NCI-H2107 treated with DMSO at 0.1 percent for 48 hours (cell line): ENCODE results near the gene TRIM72.
"Not testable (repeated sequence)": the region's sequence is repeated elsewhere in the genome, so short reads cannot be mapped to it uniquely, and the experiment has no call there.

Source experiments
- DNase-seq: peaks from one replicate; lab custom pipeline; 2025; ENCODE audit not compliant: unreplicated experiment; lab: John Stamatoyannopoulos, UW

The TRIM72 gene

DNA sequence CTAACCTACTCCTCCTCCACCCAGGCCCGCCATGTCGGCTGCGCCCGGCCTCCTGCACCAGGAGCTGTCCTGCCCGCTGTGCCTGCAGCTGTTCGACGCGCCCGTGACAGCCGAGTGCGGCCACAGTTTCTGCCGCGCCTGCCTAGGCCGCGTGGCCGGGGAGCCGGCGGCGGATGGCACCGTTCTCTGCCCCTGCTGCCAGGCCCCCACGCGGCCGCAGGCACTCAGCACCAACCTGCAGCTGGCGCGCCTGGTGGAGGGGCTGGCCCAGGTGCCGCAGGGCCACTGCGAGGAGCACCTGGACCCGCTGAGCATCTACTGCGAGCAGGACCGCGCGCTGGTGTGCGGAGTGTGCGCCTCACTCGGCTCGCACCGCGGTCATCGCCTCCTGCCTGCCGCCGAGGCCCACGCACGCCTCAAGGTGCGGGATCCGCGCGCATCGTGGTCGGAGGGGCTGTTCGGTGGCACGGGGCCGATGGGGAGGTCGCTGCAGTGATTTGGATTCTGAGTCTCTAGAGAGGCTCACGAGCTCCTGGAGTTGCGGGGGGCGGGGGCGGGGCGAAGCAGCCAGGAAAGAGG, 878 bp downstream of the TRIM72 start:
- DNase-seq = no peak

DNA sequence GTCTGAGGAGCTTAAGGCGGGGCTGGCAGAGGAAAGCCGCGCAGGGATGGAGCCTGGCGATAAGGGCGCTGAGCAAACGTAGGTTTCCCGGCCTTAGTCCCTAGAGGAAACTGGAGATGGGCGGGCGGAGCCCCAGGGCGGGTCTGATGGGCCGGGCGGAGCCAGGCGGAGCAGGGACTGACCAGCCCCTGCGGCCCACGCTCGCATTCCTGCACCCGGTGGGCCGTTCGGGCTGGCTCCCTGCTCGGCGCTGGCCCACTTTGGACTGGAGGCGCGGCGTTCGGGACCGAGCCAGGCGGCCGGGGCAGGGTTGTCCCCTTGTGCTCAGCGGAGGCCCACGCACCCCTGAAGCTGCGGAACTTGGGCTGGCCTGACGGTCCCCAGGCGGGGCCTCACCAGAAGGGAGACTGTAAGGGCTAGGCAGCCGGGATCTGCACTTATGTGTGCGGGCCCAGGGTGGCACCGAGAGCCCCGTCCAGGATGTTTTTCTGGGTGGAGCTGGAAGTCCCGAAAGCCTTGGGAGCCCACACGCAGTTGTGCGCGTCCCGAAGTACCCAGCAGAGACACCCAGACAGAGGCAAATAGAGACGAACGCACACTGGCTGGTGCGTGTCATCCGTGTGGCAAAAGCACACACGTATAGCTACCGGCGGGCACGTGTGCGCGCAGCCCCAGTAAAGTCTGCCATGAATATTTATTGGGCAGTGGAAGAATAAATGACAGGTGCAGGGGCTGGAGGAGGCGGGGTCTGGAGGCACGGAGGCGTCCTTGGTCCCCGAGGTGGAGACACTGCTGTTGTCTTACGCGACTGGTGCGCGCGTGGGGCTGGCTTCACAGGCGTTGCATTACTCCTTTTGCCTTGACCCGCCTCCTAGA, 1.6 kb downstream of the TRIM72 start:
- DNase-seq = peak; percentile 10

DNA sequence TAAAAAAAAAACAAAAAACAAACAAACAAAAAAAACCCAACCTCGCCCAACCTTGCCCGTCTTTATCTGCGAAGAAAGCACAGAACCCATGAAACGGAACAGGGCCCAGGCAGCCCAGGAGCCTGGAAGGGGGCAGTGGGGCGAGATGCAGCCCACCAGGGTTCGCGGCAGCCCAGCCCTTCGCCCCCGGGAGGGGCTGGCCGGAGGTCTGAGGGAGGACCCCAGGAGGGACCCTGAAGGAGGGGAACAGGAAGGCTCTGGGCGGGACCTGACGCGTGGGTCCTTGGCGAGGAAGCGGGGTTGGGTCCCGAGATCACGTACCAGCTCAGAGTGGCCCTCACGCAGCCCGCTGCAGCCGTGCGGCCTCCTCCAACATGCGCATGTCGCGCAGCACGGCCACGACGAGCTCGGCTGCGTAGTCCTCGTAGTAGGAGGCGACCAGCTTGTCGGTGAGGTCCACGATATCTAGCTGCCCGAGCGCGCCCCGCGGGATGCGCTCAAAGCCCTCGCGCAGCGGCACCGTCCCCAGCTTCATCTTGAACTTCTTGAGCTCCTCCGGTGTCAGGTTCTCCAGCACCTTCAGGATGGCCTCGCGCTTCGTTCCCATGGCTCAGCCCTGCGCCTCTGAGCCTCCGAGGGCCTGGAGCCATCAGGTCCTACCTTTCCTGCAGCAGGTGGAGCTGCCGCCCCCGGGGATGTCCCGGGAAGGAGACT, 2.7 kb downstream of the TRIM72 start, which contains the start of gene PYDC1:
Gene PYDC1 (minus strand): TSS at position 714 of the 714 bp plus-strand sequence. CDS start 107 bp downstream, at position 607.
- DNase-seq = no peak

GRCh38 chr16:31217136-31217530, 3.2 kb downstream of the TRIM72 start:
- DNase-seq = no peak

GRCh38 chr16:31219154-31219741, 5.3 kb downstream of the TRIM72 start:
- no peak for DNase-seq

DNA sequence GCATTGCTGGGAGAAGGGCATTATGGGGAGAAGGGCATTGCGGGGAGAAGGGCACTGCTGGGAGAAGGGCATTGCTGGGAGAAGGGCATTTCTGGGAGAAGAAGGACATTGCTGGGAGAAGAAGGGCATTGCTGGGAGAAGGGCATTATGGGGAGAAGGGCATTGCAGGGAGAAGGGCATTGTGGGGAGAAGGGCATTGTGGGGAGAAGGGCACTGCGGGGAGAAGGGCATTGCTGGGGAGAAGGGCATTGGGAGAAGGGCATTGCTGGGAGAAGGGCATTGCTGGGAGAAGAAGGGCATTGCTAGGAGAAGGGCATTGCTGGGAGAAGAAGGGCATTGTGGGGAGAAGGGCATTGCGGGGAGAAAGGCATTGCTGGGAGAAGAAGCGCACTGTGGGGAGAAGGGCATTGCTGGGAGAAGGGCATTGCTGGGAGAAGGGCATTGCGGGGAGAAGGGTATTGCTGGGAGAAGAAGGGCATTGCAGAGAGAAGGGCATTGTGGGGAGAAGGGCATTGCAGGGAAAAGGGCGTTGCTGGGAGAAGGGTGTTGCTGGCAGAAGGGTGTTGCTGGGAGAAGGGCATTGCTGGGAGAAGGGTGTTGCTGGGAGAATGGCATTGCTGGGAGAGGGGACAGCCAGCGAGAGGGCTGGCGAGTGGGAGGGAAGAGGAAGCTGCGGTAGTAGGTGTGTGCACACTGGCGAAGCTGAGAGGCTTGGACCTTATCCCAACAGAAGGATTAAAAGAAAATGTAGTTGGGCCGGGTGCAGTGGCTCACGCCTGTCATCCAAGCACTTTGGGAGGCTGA, 7.6 kb downstream of the TRIM72 start:
- no peak for DNase-seq

DNA sequence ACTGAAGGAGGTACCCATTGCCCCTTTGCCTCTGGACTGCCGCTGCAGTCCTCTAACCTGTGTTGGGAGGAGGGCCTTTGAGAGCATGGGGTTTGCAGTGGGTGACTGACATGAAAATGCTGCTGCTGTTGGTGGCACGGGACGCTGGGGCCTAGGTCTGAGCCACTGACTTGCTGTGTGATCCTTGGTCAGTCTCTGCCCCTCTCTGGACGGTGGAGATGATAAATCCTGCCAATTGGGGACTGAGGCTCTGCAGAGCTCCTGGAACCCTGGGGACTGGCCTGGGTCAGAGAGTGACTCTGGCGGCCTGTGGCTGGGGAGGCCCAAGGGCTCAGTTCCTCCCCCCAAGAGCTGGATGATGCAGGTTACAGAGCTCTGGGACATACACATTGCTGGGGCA, 9.1 kb downstream of the TRIM72 start:
- DNase-seq = no peak

GRCh38 chr16:31224092-31224955, 10.4 kb downstream of the TRIM72 start:
- no peak for DNase-seq

DNA sequence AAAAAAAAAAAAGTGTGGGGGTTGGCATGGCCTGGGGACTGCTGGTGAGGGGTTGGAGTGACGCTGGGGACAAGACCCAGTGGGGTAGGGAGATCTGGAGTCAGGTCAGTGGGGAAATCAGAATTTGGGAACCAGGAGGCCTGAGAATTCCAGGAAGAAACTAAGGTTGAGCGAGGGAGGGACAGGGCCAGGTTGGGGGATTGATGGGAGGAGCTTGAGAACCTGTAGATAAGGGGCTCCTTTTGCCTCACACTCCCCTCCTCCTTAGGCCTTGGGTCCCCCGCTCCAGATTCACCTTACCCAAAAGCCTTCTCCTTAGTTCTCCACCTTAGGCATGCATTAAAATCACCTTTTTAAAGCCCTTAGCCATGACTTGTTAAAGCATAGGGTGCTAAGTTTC, 11.3 kb downstream of the TRIM72 start:
- DNase-seq = no peak

DNA sequence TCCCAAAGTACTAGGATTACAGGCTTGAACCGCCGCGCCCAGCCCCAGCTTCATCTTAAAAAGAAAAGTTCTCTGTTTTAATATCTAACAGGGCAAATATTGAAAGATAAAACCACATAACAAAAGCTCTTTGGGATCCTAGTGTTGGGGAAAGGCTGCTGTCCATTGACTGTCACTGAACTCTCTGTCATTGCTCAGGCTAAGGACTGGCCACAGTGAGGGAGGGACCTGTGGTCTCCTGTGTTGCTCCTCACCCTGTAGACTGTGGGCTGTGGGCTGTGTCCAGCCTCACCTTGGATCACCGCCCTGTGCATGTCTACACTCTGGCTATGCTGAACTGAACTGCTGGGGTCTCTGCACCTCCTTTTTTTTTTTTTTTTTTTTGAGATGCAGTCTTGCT, 14.3 kb downstream of the TRIM72 start:
- DNase-seq = no peak

DNA sequence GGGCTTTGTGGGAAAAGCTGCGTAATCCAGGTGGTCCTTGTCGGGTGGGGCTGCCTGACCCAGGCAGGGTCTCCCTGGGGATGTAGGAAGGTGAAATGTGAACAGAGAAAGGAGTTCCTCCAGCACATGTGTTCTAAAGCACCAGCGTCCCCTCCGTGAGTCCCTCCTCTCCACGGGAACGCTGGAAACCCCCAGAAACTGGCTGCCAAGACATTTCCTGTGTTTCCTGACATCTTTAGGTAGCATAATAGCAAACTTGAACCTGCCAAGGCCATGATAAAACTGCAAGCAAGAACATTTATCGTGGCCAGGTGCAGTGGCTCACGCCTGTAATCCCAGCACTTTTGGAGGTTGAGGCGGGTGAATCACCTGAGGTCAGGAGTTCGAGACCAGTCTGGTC, 15.6 kb downstream of the TRIM72 start:
- no peak for DNase-seq

DNA sequence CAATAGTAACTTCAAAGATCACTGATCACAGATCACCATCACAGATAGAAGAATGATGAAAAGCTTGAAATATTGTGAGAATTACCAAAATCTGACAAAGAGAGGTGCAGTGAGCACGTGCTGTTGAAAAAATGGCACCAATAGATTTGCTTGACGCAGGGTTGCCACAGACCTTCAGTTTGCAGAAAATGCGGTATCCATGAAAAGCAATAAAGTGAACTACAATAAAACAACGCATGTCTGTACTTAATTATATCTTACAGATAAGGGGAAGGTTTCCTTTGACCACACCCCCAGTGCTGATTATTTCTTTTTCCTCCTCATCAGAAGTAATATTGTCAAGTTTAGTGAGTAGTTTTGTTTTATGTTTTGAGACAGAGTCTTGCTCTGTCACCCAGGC, 24.1 kb downstream of the TRIM72 start:
- no peak for DNase-seq

- DNase-seq = no peak
These were observed 28.3 kb downstream of the TRIM72 start for GRCh38 chr16:31242206-31242605.

DNA sequence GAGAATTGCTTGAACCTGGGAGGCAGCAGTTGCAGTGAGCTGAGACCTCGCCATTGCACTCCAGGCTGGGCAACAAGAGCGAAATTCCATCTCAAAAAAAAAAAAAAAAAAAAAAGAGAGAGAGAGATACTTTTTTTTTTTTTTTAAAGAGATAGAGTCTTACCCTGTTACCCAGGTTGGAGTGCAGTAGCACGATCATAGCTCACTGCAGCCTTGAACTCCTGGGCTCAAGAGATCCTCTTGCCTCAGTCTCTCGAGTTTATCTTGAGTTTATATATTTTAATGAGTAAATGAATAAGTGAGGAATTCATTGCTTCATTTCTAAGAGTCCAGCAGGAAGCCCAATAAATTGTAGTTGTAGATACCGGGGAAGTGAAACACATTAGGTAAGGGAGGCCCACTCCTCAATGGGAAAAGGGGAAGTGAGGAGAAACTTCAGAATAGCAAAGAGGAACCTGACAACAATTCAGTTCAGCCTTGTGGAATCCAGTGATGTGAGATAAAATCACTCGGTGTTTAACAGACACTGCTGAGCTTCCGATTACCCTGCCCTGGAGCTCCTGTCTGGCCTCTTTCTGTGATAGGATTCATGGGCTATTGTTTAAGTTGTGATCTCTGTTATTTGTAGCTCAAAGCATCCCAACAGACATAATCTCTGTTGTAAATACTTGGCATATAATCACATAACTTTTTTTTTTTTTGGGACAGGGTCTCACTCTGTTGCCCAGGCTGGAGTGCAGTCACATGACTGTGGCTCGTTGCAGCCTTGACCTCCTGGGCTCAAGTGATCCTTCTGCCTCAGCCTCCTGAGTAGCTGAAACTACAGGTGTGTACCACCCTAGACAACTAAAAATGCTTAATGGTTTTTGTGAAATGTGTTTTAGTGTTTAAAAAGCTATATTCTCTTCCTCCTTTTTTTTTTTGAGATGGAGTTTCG, 30.1 kb downstream of the TRIM72 start:
- no peak for DNase-seq

- DNase-seq = not testable (repeated sequence)
These were observed 31.7 kb downstream of the TRIM72 start for GRCh38 chr16:31245598-31245997.

DNA sequence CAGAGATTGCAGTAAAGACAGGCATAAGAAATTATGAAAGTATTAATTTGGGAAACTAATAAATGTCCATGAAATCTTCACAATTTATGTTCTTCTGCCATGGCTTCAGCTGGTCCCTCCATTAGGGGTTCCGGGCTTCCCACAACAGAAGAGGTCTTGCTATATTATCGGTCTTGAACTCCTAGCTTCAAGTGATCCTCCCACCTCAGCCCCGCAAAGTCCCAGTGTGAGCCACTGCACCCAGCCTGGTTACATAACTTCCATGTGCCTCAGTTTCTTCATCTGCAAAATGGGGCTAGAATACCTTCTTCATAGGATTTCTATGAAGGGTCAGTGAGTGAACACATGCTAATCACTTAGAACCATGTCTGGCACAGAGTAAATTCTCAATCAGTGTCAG, 32.4 kb downstream of the TRIM72 start:
- DNase-seq = no peak

DNA sequence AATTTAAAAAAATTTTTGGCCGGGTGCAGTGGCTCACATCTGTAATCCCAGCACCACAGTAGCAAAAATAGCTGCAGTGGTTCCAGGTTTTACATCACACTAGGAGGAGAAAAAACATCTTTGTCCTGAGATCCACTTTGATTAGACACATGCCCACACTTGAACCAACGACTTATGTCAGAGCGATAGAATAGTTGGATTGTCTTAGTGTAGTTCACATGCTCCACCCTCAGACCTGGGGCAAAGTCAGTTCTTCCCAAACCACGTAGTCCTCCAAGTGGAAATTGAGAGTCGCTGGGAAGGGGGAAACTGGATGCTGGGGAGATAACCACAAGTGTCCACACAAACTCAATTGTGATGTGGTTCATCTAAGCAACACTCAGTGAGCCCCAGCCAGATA, 34.4 kb downstream of the TRIM72 start:
- no peak for DNase-seq

GRCh38 chr16:31250782-31251384, 37.0 kb downstream of the TRIM72 start:
- DNase-seq = no peak
